Neuronal stem cell (in vitro differentiated cells): ENCODE data around the gene MORN3.
A peak's percentile ranks its signal among the peaks of the same experiment; 100 is the strongest.

ENCODE experiments used
- DNase-seq: peaks from one replicate; pipeline ENCODE4 v3.0.0-alpha.2; 2013; ENCODE audit warnings: low spot score
- H2AFZ ChIP-seq: one replicate; pipeline ENCODE4 v1.6.1; 2013; ENCODE audit warnings: mild to moderate bottlenecking, low read length, inconsistent platforms
- H2AK5ac ChIP-seq: 2 replicates; pipeline ENCODE4 v1.6.1; 2013; ENCODE audit warnings: low read depth, mild to moderate bottlenecking, inconsistent platforms, low read length, moderate library complexity, mixed read lengths
- H2BK120ac ChIP-seq: 2 replicates; pipeline ENCODE4 v1.6.1; 2013; ENCODE audit warnings: low read depth, mild to moderate bottlenecking, inconsistent platforms, low read length, moderate library complexity, mixed read lengths
- H2BK12ac ChIP-seq: one replicate; pipeline ENCODE4 v1.6.1; 2013; ENCODE audit warnings: low read length, inconsistent platforms
- H2BK15ac ChIP-seq: 2 replicates; pipeline ENCODE4 v1.6.1; 2013; ENCODE audit warnings: mild to moderate bottlenecking, low read length, inconsistent platforms, mixed read lengths
- H2BK5ac ChIP-seq: one replicate; pipeline ENCODE4 v1.6.1; 2013; ENCODE audit warnings: inconsistent platforms, mild to moderate bottlenecking, low read length, moderate library complexity
- H3K14ac ChIP-seq: one replicate; pipeline ENCODE4 v1.6.1; 2013; ENCODE audit warnings: low read length, inconsistent platforms
- H3K18ac ChIP-seq: 2 replicates; pipeline ENCODE4 v1.6.1; 2013; ENCODE audit warnings: low read length, inconsistent platforms
- H3K23ac ChIP-seq: 2 replicates; pipeline ENCODE4 v1.6.1; 2013; ENCODE audit warnings: low read depth, mild to moderate bottlenecking, mixed read lengths, low read length, inconsistent platforms; ENCODE audit not compliant: poor library complexity
- H3K27ac ChIP-seq: replicated peaks from 3 replicates; pipeline ENCODE4 v1.5.1; 2013; ENCODE audit warnings: low read length, inconsistent platforms
- H3K27me3 ChIP-seq, 3 experiments: 2 replicates each; pipeline ENCODE4 v1.6.1; 2013; ENCODE audit warnings: low read length in 3 of 3, mild to moderate bottlenecking in 2 of 3, inconsistent platforms in 1 of 3, low read depth in 1 of 3, mixed read lengths in 1 of 3, moderate library complexity in 1 of 3; ENCODE audit not compliant: control insufficient read depth in 3 of 3, insufficient read depth in 3 of 3
- H3K36me3 ChIP-seq, 2 donors: replicated peaks in 1 of 2; 2 replicates each; pipeline ENCODE4 v1.6.1; 2013; ENCODE audit warnings: low read length in 2 of 2; ENCODE audit not compliant: control insufficient read depth in 2 of 2, insufficient read depth in 2 of 2
- H3K4ac ChIP-seq: 2 replicates; pipeline ENCODE4 v1.6.1; 2013; ENCODE audit warnings: inconsistent platforms, mild to moderate bottlenecking, low read length, moderate library complexity
- H3K4me1 ChIP-seq, 2 donors: 1 replicate in 1 of 2; 2 replicates in 1 of 2; pipeline ENCODE4 v1.6.1; 2013; ENCODE audit warnings: low read length in 2 of 2, low read depth in 1 of 2; ENCODE audit not compliant: control insufficient read depth in 2 of 2, insufficient read depth in 1 of 2
- H3K4me2 ChIP-seq: one replicate; pipeline ENCODE4 v1.6.1; 2013; ENCODE audit warnings: mild to moderate bottlenecking, low read length, inconsistent platforms; ENCODE audit not compliant: insufficient read depth, poor library complexity, severe bottlenecking
- H3K4me3 ChIP-seq, 2 donors: 2 replicates each; pipeline ENCODE4 v1.5.1; 2013; ENCODE audit warnings: low read length in 2 of 2, mild to moderate bottlenecking in 2 of 2, inconsistent platforms in 1 of 2, moderate library complexity in 1 of 2
- H3K79me1 ChIP-seq: one replicate; pipeline ENCODE4 v1.6.1; 2013; ENCODE audit warnings: low read depth, mild to moderate bottlenecking, inconsistent platforms, low read length, moderate library complexity
- H3K9ac ChIP-seq: one replicate; pipeline ENCODE4 v1.6.1; 2013; ENCODE audit warnings: mild to moderate bottlenecking, low read depth, low read length, inconsistent platforms; ENCODE audit not compliant: poor library complexity
- H3K9me3 ChIP-seq, 2 donors: replicated peaks in 1 of 2; 2 replicates each; pipeline versions ENCODE3 to v1.6.1; 2013; ENCODE audit warnings: low read length in 2 of 2, mild to moderate bottlenecking in 2 of 2, inconsistent platforms in 1 of 2, low read depth in 1 of 2, mixed read lengths in 1 of 2, moderate library complexity in 1 of 2; ENCODE audit not compliant: control insufficient read depth in 2 of 2, insufficient read depth in 1 of 2
- H4K8ac ChIP-seq: one replicate; pipeline ENCODE4 v1.6.1; 2013; ENCODE audit warnings: low read depth, mild to moderate bottlenecking, inconsistent platforms, low read length, moderate library complexity
- H4K91ac ChIP-seq: one replicate; pipeline ENCODE4 v1.6.1; 2013; ENCODE audit warnings: low read length, low read depth, mild to moderate bottlenecking, inconsistent platforms; ENCODE audit not compliant: poor library complexity
- WGBS, 2 donors: extraction: QIAGEN DNeasy Blood & Tissue Kit; methylation state at CpG; one replicate each; pipeline ENCODE4 v1.1.7; 2013; ENCODE audit warnings: missing lambda C conversion rate in 2 of 2, mixed read lengths in 1 of 2; ENCODE audit not compliant: insufficient read length in 2 of 2, insufficient replicate concordance in 1 of 2; ENCODE audit errors: extremely low coverage in 2 of 2; 5-methylcytosine and 5-hydroxymethylcytosine counted together

The MORN3 gene

DNA sequence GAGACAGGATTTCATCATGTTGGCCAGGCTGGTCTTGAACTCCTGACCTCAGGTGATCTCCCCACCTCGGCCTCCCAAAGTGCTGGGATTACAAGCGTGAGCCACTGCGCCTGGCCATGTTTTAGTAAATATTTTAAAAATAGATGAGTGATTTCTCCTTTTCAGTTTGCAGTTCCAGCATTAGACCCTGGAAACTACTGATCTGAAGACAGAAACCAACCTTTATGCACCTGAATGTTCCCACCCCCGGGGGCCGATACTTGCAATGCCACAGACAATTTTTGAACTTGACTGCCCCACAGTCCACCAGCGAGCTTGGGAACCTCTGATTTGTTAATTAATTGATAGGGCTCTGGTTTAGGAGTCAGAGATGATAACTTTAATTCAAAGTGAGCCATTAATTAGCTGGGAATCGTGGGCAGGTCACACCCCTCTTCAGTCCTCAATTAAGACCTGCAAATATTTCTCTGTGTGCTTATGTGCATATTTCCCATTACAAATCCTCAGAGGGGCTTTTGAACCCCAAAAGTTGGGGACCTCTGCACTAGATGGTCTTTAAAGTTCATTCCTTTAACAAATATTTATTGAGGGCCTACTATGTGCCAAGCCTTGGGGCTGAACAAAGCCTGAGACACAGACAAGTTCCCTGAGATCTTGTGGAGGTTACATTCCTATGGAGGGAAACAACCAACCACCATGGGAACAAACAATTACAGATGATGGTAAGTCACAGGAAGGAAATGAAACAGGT, 39.0 kb upstream of the MORN3 start:
- Histone ChIP-seq H2AK5ac (no peak overlapping the region), H3K9me3 (peaks cover 0 to 2% of the 10 kb centered on the region in 2 donors), H3K23ac (no peak overlapping the region), H3K9ac (no peak overlapping the region), H3K36me3 (no peaks in the 10 kb centered on the region), H3K4ac (no peak overlapping the region), H3K4me1 (peaks cover 8 to 15% of the 10 kb centered on the region in 2 donors), H4K8ac (no peak overlapping the region), H3K4me3 (no peak overlapping the region), H2AFZ (no peak overlapping the region), H2BK120ac (no peak overlapping the region), H3K4me2 (no peak overlapping the region), H2BK5ac (no peak overlapping the region), H2BK15ac (no peak overlapping the region), H3K14ac (no peak overlapping the region), H3K27me3 (no peaks in the 10 kb centered on the region), H2BK12ac (no peak overlapping the region), H3K18ac (no peak overlapping the region), H3K79me1 (peaks cover 3% of the 10 kb centered on the region), H4K91ac (no peak overlapping the region), H3K27ac (no peak overlapping the region)
- WGBS, 2 donors, result no CpG with 5 or more reads among the region's 7 CpGs
- DNase-seq, result no peak

DNA sequence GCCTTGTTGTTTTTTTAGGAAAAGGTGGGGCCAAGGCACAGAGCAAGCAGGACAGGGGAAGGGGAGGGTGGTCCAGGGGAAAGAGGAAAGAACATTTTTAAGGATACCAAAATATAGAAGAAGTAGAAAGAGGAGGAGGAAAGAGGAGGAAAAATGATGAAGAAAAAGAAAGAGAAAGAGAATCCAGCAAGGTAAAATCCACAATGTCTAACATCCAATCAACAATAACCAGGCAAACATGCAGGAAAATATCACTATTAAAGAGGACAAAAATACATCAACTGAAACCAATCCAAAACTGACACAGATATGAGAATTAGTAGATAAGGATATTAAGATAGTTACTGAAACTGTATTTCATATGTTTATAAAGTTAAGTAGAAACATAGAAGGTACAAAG, 36.1 kb upstream of the MORN3 start:
- H3K4me2 ChIP-seq, result no peak overlapping the region
- H3K4ac ChIP-seq, result no peak overlapping the region
- peaks cover 3 to 4% of the 10 kb centered on the region in 2 donors for H3K4me1 ChIP-seq
- no peak overlapping the region for H3K18ac ChIP-seq
- no peak overlapping the region for H4K8ac ChIP-seq
- H3K27me3 ChIP-seq, result no peaks in the 10 kb centered on the region
- H3K79me1 ChIP-seq, result no peaks in the 10 kb centered on the region
- H4K91ac ChIP-seq, result no peak overlapping the region
- H2AFZ ChIP-seq, result no peak overlapping the region
- no peaks in the 10 kb centered on the region for H3K9me3 ChIP-seq
- no peak overlapping the region for H3K9ac ChIP-seq
- H3K14ac ChIP-seq, result no peak overlapping the region
- no peak overlapping the region for H3K23ac ChIP-seq
- no peak overlapping the region for H2BK12ac ChIP-seq
- H3K27ac ChIP-seq, result no peak overlapping the region
- no peak overlapping the region for H2BK15ac ChIP-seq
- no peak overlapping the region for H2BK120ac ChIP-seq
- no peaks in the 10 kb centered on the region for H3K36me3 ChIP-seq
- DNase-seq, result no peak
- no peak overlapping the region for H2BK5ac ChIP-seq
- H3K4me3 ChIP-seq, result no peak overlapping the region
- H2AK5ac ChIP-seq, result no peak overlapping the region

DNA sequence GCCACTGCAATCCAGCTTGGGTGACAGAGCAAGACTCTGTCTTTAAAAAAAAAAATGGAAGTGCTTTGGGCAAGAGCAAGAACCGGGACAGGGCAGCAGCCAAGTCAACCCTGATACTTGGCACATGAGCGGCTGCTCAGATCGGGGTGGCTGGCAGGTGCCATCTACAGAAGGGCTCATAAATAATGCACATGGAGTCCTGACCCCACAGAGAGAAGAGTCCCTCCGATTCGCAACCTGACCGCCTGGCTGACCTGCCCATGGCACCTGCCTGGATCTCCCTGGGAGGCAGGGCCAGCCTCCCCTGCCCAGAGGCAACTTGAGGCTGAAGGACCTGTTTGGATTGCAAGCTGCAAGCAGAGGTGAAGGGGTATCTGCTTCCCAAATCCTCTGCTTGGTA, 33.5 kb upstream of the MORN3 start:
- no peak overlapping the region for H2BK5ac ChIP-seq
- no peak overlapping the region for H3K23ac ChIP-seq
- no peaks in the 10 kb centered on the region for H3K4me1 ChIP-seq
- H3K36me3 ChIP-seq, result no peaks in the 10 kb centered on the region
- peak overlapping the region; percentile 33 for H2BK12ac ChIP-seq
- H3K18ac ChIP-seq, result no peak overlapping the region
- H4K91ac ChIP-seq, result no peak overlapping the region
- no peak overlapping the region for H3K9ac ChIP-seq
- H3K4ac ChIP-seq, result no peak overlapping the region
- no peak overlapping the region for H2AFZ ChIP-seq
- WGBS, 2 donors, result no CpG with 5 or more reads among the region's 6 CpGs
- H3K9me3 ChIP-seq, result no peaks in the 10 kb centered on the region
- no peak overlapping the region for H2BK15ac ChIP-seq
- H3K4me3 ChIP-seq, result no peak overlapping the region
- H4K8ac ChIP-seq, result no peak overlapping the region
- H3K27me3 ChIP-seq, result no peaks in the 10 kb centered on the region
- H3K14ac ChIP-seq, result no peak overlapping the region
- H2BK120ac ChIP-seq, result no peak overlapping the region
- no peak overlapping the region for H3K27ac ChIP-seq
- H3K4me2 ChIP-seq, result no peak overlapping the region
- no peaks in the 10 kb centered on the region for H3K79me1 ChIP-seq
- DNase-seq, result no peak
- H2AK5ac ChIP-seq, result peak overlapping the region; percentile 13

DNA sequence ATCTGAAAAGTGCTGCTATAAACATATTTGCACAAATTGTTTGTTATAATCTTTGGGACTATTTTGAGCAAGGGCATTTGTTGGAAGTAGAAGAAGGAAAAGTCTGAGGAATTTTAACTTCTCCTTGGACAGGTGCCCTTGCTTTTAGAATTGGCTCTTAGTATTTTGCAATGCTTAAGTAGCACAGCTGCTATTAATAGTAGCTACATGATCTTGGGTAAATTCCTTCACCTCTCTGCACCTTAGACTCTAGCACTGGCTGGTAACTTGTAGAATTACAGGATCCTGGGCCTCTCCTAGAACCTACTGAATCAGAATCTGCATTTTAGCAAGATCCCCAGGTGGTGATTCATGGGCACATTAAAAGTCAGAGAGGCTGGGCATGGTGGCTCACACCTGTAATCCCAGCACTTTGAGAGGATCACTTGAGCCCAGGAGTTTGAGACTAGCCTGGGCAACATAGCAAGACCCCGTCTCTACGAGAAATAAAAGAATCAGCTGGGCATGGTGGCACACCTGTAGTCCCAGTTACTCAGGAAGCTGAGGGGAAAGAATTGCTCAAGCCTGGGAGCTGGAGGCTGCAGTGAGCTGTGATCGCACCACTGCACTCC, 32.3 kb upstream of the MORN3 start:
- Histone ChIP-seq H2BK12ac (no peak overlapping the region), H3K23ac (no peak overlapping the region), H3K27me3 (no peaks in the 10 kb centered on the region), H3K18ac (no peak overlapping the region), H3K4me3 (no peak overlapping the region), H3K27ac (no peak overlapping the region), H3K36me3 (no peaks in the 10 kb centered on the region), H3K4me2 (no peak overlapping the region), H2BK5ac (no peak overlapping the region), H3K9ac (no peak overlapping the region), H3K4ac (no peak overlapping the region), H4K91ac (no peak overlapping the region), H3K4me1 (no peaks in the 10 kb centered on the region), H2AFZ (no peak overlapping the region), H2BK120ac (no peak overlapping the region), H4K8ac (no peak overlapping the region), H2BK15ac (no peak overlapping the region), H3K14ac (no peak overlapping the region), H2AK5ac (no peak overlapping the region), H3K9me3 (no peaks in the 10 kb centered on the region), H3K79me1 (no peaks in the 10 kb centered on the region)
- DNase-seq, result no peak
- no CpG with 5 or more reads among the region's 3 CpGs for WGBS, 2 donors
